ENCODE data around the gene CIDEB.

The CIDEB gene

DNA sequence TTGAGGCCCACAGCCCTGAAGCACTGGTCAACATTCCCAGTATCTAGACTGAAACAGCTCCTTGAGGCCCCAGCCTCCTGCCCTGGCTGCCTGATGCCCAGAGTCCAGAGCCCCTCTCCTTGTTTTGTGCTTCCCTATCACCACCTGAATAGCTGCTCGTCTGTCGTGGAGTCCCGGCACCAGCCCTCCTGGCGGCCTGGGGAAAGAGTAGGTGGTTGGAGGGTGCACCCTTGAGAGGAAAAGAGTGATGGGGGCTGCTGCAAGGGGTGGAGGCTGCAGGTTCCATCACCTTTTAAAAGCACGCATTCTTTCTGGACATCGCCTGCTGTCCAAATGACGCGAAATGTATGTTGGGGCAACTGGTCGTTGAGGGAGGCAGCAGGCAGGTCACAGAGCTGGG, 39.6 kb downstream of the CIDEB start:
- TF ChIP-seq YY1 (IDR thresholded peaks at IDR 0.05; ENCODE audit: low read depth) (no peak), EP300 (IDR thresholded peaks at IDR 0.05; ENCODE audit: borderline replicate concordance) (no peak), TEAD4 (IDR thresholded peaks at IDR 0.05) (no peak), ZBTB7A (IDR thresholded peaks at IDR 0.05; ENCODE audit: low read depth) (no peak), TAF1 (IDR thresholded peaks at IDR 0.05; ENCODE audit: low read depth) (no peak), TCF12 (IDR thresholded peaks at IDR 0.05; ENCODE audit: low read depth) (no peak), NFIC (IDR thresholded peaks at IDR 0.05) (no peak)
- TF ChIP-seq, protein P1, sequence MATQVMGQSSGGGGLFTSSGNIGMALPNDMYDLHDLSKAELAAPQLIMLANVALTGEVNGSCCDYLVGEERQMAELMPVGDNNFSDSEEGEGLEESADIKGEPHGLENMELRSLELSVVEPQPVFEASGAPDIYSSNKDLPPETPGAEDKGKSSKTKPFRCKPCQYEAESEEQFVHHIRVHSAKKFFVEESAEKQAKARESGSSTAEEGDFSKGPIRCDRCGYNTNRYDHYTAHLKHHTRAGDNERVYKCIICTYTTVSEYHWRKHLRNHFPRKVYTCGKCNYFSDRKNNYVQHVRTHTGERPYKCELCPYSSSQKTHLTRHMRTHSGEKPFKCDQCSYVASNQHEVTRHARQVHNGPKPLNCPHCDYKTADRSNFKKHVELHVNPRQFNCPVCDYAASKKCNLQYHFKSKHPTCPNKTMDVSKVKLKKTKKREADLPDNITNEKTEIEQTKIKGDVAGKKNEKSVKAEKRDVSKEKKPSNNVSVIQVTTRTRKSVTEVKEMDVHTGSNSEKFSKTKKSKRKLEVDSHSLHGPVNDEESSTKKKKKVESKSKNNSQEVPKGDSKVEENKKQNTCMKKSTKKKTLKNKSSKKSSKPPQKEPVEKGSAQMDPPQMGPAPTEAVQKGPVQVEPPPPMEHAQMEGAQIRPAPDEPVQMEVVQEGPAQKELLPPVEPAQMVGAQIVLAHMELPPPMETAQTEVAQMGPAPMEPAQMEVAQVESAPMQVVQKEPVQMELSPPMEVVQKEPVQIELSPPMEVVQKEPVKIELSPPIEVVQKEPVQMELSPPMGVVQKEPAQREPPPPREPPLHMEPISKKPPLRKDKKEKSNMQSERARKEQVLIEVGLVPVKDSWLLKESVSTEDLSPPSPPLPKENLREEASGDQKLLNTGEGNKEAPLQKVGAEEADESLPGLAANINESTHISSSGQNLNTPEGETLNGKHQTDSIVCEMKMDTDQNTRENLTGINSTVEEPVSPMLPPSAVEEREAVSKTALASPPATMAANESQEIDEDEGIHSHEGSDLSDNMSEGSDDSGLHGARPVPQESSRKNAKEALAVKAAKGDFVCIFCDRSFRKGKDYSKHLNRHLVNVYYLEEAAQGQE (IDR thresholded peaks at IDR 0.05; ENCODE audit: low read depth): no peak
- TF ChIP-seq, protein P2, sequence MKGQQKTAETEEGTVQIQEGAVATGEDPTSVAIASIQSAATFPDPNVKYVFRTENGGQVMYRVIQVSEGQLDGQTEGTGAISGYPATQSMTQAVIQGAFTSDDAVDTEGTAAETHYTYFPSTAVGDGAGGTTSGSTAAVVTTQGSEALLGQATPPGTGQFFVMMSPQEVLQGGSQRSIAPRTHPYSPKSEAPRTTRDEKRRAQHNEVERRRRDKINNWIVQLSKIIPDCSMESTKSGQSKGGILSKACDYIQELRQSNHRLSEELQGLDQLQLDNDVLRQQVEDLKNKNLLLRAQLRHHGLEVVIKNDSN (IDR thresholded peaks at IDR 0.05): no peak

DNA sequence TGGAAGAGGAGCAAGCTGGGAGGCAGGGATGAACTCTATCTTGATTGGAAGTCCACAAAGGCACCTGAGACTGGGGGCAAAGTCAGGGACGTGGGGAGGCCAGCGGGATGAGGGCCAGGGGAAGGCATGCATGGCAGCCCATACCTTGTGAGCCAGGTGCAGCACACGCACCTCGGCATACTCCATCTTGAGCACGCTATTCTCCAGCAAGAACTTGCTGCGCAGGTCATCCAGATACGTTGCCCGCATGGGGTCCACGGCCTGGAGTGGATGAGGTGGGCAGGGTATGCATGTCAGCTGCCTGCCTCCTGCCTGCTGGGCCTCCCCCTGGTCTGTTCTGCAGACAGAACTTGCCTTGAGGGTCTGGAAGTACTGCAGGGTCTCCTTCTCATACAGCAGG, 40.3 kb downstream of the CIDEB start:
- TF ChIP-seq CEBPB (IDR thresholded peaks at IDR 0.05) (no peak), CREB1 (IDR thresholded peaks at IDR 0.05; ENCODE audit: low read depth) (no peak), TAF1 (IDR thresholded peaks at IDR 0.05; ENCODE audit: low read depth) (no peak), TCF12 (IDR thresholded peaks at IDR 0.05; ENCODE audit: low read depth) (no peak), EP300 (IDR thresholded peaks at IDR 0.05; ENCODE audit: borderline replicate concordance) (no peak), FOXM1 (IDR thresholded peaks at IDR 0.05; ENCODE audit: borderline replicate concordance, low read depth) (no peak), EGR1 (IDR thresholded peaks at IDR 0.05) (no peak), YY1 (IDR thresholded peaks at IDR 0.05; ENCODE audit: low read depth) (no peak), RAD21 (IDR thresholded peaks at IDR 0.05; ENCODE audit: low read depth) (no peak), TEAD4 (IDR thresholded peaks at IDR 0.05) (no peak), NFIC (IDR thresholded peaks at IDR 0.05) (no peak), ZBTB7A (IDR thresholded peaks at IDR 0.05; ENCODE audit: low read depth) (no peak)
- TF ChIP-seq, protein P1 (IDR thresholded peaks at IDR 0.05; ENCODE audit: low read depth): no peak
- TF ChIP-seq, protein P3, sequence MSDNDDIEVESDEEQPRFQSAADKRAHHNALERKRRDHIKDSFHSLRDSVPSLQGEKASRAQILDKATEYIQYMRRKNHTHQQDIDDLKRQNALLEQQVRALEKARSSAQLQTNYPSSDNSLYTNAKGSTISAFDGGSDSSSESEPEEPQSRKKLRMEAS (IDR thresholded peaks at IDR 0.05): no peak
- TF ChIP-seq, protein P2 (IDR thresholded peaks at IDR 0.05): no peak

DNA sequence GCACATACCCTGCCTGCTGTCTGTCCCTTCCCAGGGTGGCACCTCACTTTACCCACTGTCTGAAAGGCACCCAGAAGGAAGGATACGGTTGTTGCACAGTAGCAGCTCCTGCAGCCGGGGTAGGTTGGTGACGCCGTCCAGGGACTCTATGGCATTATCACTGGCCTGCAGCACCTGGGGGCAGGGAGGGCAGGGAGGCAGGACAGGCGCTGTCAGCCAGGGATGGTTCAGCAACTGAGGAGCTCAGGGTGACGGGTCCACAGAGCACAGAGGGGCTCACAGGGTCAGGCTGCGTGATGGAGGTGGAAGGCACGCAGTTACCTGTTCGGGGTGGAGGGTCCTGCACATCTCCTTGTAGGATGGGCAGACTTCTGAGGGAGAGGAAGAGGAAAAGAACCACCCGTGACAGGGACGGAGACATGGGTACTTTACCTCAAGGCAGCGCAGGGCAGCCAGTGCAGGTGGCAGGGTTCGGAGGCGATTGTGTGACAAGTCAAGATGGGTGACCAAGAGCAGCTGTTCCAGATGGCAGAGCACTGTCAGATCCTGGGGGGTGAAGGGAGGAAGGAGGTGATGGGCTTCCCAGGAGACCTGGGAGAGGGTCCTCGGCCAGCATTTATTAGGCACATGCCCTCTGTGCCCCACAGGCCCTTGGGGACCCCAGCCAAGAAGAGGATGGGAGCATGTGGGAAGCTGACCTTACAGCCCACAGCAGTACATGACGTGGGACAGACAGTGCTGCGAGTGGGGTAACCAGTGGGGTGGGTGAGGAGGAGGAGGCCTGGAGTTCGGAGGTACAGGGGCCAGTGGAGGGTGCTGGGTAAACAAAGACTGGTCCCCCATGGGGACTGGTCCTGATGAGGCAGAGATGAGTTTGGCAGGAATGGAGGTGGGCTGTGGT, 41.2 kb downstream of the CIDEB start:
- TF ChIP-seq CEBPB (IDR thresholded peaks at IDR 0.05): no peak
- no peak for TF ChIP-seq NFIC (IDR thresholded peaks at IDR 0.05)
- TF ChIP-seq TCF12 (IDR thresholded peaks at IDR 0.05; ENCODE audit: low read depth): no peak
- TF ChIP-seq YY1 (IDR thresholded peaks at IDR 0.05; ENCODE audit: low read depth): no peak
- no peak for TF ChIP-seq ZBTB7A (IDR thresholded peaks at IDR 0.05; ENCODE audit: low read depth)
- no peak for TF ChIP-seq TEAD4 (IDR thresholded peaks at IDR 0.05)
- TF ChIP-seq CREB1 (IDR thresholded peaks at IDR 0.05; ENCODE audit: low read depth): no peak
- no peak for TF ChIP-seq TAF1 (IDR thresholded peaks at IDR 0.05; ENCODE audit: low read depth)
- TF ChIP-seq FOXM1 (IDR thresholded peaks at IDR 0.05; ENCODE audit: borderline replicate concordance, low read depth): no peak
- no peak for TF ChIP-seq EGR1 (IDR thresholded peaks at IDR 0.05)
- TF ChIP-seq RAD21 (IDR thresholded peaks at IDR 0.05; ENCODE audit: low read depth): no peak
- TF ChIP-seq, protein P3 (IDR thresholded peaks at IDR 0.05): no peak
- TF ChIP-seq, protein P2 (IDR thresholded peaks at IDR 0.05): no peak
- no peak for TF ChIP-seq EP300 (IDR thresholded peaks at IDR 0.05; ENCODE audit: borderline replicate concordance)
- TF ChIP-seq, protein P1 (IDR thresholded peaks at IDR 0.05; ENCODE audit: low read depth): no peak
